Spleen (tissue), 11 donors: ENCODE results near the gene INHBB. TPM values are rescaled to one million over a fixed set of nuclear protein-coding genes. Genes with fewer than 3 reads are reported as not detected.

Experiments used
- DNase-seq: peaks from one replicate; pipeline ENCODE4 v3.0.0-alpha.2; 2020
- H3K27ac ChIP-seq, 8 donors: fragments of 200-600 bp; sonication (generic) in 7 of 8; 1 replicate in 4 of 8; 2 replicates in 4 of 8; pipeline versions ENCODE4 v1.5.0 to v1.8.0; 2016 to 2021; ENCODE audit warnings: inconsistent platforms in 4 of 8, mild to moderate bottlenecking in 4 of 8, moderate library complexity in 1 of 8
- H3K27me3 ChIP-seq, 7 donors: fragments of 200-600 bp; sonication (generic) in 6 of 7; replicated peaks in 1 of 7; 1 replicate in 4 of 7; 2 replicates in 3 of 7; pipeline versions ENCODE4 v1.5.0 to v1.8.0; 2016 to 2021; ENCODE audit warnings: inconsistent platforms in 3 of 7, mild to moderate bottlenecking in 1 of 7
- H3K36me3 ChIP-seq, 6 donors: fragments of 200-600 bp; sonication (generic) in 5 of 6; 1 replicate in 4 of 6; 2 replicates in 2 of 6; pipeline versions ENCODE4 v1.5.0 to v1.8.0; 2016 to 2021; ENCODE audit warnings: inconsistent platforms in 2 of 6
- H3K4me1 ChIP-seq, 6 donors: fragments of 200-600 bp; sonication (generic) in 5 of 6; 1 replicate in 3 of 6; 2 replicates in 3 of 6; pipeline versions ENCODE4 v1.5.0 to v1.8.0; 2016 to 2021; ENCODE audit warnings: inconsistent platforms in 3 of 6
- H3K4me3 ChIP-seq, 8 donors: fragments of 200-600 bp; sonication (generic) in 7 of 8; 1 replicate in 4 of 8; 2 replicates in 4 of 8; pipeline versions ENCODE4 v1.5.0 to v1.8.0; 2016 to 2021; ENCODE audit warnings: inconsistent platforms in 4 of 8, mild to moderate bottlenecking in 4 of 8, moderate library complexity in 2 of 8
- H3K9me3 ChIP-seq, 8 donors: fragments of 200-600 bp; sonication (generic) in 7 of 8; 1 replicate in 4 of 8; 2 replicates in 4 of 8; pipeline versions ENCODE4 v1.5.0 to v1.8.0; 2016 to 2021; ENCODE audit warnings: inconsistent platforms in 4 of 8
- POLR2A ChIP-seq, 3 donors: fragments of 450-650 bp; IDR thresholded peaks; one replicate each; pipeline ENCODE4 v1.5.1; 2017; ENCODE audit warnings: antibody characterized with exemption in 3 of 3, mild to moderate bottlenecking in 1 of 3
- POLR2AphosphoS5 ChIP-seq, 3 donors: sonication (generic); formaldehyde crosslinking; IDR thresholded peaks; one replicate each; pipeline ENCODE4 v1.5.1; 2017; ENCODE audit warnings: antibody characterized with exemption in 3 of 3
- WGBS, 5 donors: extraction: QIAGEN DNeasy Blood & Tissue Kit in 3 of 5; methylation state at CpG; one replicate each; pipeline versions ENCODE4 v1.1.5 to v1.1.7; 2013 to 2018; 5-methylcytosine and 5-hydroxymethylcytosine counted together
- intact Hi-C: fragments of 100-400 bp; cut with DNase I; formaldehyde crosslinking; loops from one replicate; pipeline ENCODE4 v1.15.0; 2023; ENCODE audit warnings: low total_unique reads
- polyA plus RNA-seq, 3 donors: library from polyadenylated mRNA; stranded (reverse); fragments of 200-250 nt; gene quantifications; one replicate each; pipeline ENCODE4 v1.2.1, GENCODE V29; 2013
- total RNA-seq, 7 donors: library from RNA; depleted of rRNA in 3 of 7; stranded (reverse); fragments of >200 nt in 3 of 7; fragmentation: NEBNext Ultra II Directional in 4 of 7; extraction: Animal tissue kit (Norgen Biotek cat#: 25700) in 4 of 7; gene quantifications; one replicate each; pipeline versions ENCODE4 v1.1.0 to v1.2.1, GENCODE V29; 2016 to 2021
- TF ChIP-seq, protein P1 (sequence below), 11 experiments: fragments of 200-600 bp in 7 of 11; fragments of 450-650 bp in 4 of 11; sonication (generic) in 4 of 11; IDR thresholded peaks in 8 of 11; conservative IDR thresholded peaks in 3 of 11; 1 replicate in 7 of 11; 2 replicates in 4 of 11; pipeline versions ENCODE4 v1.4.0 to v1.8.0; 2016 to 2021; ENCODE audit warnings: antibody characterized with exemption in 11 of 11, inconsistent platforms in 4 of 11, mild to moderate bottlenecking in 1 of 11
- donor health status: healthy with polysubstance abuse.
- donor health status: DM: no; HTN: no; CAD: no; lungs with moderate emphysema.
- donor health status: DM: no; HTN: no; CAD: no.
- donor health status: Bipolar disorder and iron deficiency.
- donor health status: healthy.
- donor health status: DM: no; HTN: no; CAD: no.
- donor health status: DM: yes; HTN: yes; CAD: no.

Gene INHBB
- total and polyA plus RNA-seq, 10 donors = 0.26 to 1.5 (median 0.67) TPM

DNA sequence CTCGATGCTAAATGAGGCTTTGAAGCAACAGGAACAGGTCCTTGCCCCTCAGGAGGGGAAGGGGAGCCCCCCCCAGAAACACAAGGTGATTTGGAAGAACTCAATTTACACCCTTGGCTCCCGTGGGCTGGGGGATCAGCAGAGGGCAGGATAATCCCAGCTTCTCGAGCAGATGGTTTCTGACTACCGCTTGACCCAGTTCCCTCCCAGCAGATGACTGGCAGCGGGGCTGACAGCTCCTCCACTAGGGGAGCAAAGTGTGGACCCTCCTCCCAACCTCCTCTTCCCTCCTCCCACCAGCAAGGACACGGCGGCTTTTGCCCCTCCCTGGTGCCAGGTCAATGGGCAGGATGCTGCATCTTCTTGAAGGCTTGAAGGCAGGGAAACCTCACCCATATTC is 3.5 kb upstream of the INHBB start:
- no peak for TF ChIP-seq POLR2AphosphoS5 (IDR thresholded peaks at IDR 0.05)
- TF ChIP-seq POLR2A (IDR thresholded peaks at IDR 0.05) = no peak
- TF ChIP-seq, protein P1, sequence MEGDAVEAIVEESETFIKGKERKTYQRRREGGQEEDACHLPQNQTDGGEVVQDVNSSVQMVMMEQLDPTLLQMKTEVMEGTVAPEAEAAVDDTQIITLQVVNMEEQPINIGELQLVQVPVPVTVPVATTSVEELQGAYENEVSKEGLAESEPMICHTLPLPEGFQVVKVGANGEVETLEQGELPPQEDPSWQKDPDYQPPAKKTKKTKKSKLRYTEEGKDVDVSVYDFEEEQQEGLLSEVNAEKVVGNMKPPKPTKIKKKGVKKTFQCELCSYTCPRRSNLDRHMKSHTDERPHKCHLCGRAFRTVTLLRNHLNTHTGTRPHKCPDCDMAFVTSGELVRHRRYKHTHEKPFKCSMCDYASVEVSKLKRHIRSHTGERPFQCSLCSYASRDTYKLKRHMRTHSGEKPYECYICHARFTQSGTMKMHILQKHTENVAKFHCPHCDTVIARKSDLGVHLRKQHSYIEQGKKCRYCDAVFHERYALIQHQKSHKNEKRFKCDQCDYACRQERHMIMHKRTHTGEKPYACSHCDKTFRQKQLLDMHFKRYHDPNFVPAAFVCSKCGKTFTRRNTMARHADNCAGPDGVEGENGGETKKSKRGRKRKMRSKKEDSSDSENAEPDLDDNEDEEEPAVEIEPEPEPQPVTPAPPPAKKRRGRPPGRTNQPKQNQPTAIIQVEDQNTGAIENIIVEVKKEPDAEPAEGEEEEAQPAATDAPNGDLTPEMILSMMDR (IDR thresholded peaks at IDR 0.05 in 8 of 11, conservative IDR thresholded peaks at IDR 0.05 in 3 of 11) = no peak
- Histone ChIP-seq H3K27ac (peak overlapping the region in 1 of 8 donors; percentile 28), H3K27me3 (peaks cover 3 to 96% (median 78%) of the 10 kb centered on the region in 7 donors), H3K36me3 (no peaks in the 10 kb centered on the region), H3K4me1 (peaks cover 26 to 69% (median 45%) of the 10 kb centered on the region in 6 donors), H3K9me3 (no peaks in the 10 kb centered on the region), H3K4me3 (no peak overlapping the region)
- intact Hi-C loops = loop anchor here (5.0 kb wide), 1 partner anchor 335 kb away; no protein-coding TSS in a partner anchor
- no peak for DNase-seq
- WGBS, 5 donors = 26 to 58% (median 34%) methylated on average over 7 of the region's 7 CpGs

DNA sequence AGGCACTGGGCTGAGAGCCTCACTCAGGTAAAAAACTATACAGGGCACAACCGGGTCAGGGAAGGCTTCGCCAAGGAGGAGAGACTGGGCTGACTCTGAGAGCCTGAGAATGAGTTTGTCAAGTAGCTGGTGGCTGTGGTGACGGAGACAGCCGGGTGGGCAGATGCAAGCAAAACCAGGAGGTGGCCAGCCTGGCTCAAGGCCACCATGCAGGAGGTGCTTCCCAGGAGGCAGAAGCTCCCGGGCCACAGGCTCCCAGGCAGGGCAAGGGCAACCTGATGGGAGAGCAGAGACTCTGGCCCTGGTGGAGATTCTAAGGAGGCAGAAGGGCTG is 2.9 kb upstream of the INHBB start:
- no peaks in the 10 kb centered on the region for H3K36me3 ChIP-seq
- H3K9me3 ChIP-seq = no peaks in the 10 kb centered on the region
- peak overlapping the region in 4 of 8 donors; percentile 3 to 80 (median 32) for H3K4me3 ChIP-seq
- no peak overlapping the region for H3K27ac ChIP-seq
- TF ChIP-seq POLR2A (IDR thresholded peaks at IDR 0.05) (no peak), POLR2AphosphoS5 (IDR thresholded peaks at IDR 0.05) (no peak)
- TF ChIP-seq, protein P1 (IDR thresholded peaks at IDR 0.05 in 8 of 11, conservative IDR thresholded peaks at IDR 0.05 in 3 of 11) = no peak
- peaks cover 28 to 75% (median 50%) of the 10 kb centered on the region in 6 donors for H3K4me1 ChIP-seq
- H3K27me3 ChIP-seq = peaks cover 3 to 98% (median 82%) of the 10 kb centered on the region in 7 donors
- intact Hi-C loops = loop anchor here (5.0 kb wide), 1 partner anchor 334 kb away; no protein-coding TSS in a partner anchor
- 23 to 39% (median 28%) methylated on average over 5 of the region's 5 CpGs for WGBS, 5 donors
- no peak for DNase-seq

DNA sequence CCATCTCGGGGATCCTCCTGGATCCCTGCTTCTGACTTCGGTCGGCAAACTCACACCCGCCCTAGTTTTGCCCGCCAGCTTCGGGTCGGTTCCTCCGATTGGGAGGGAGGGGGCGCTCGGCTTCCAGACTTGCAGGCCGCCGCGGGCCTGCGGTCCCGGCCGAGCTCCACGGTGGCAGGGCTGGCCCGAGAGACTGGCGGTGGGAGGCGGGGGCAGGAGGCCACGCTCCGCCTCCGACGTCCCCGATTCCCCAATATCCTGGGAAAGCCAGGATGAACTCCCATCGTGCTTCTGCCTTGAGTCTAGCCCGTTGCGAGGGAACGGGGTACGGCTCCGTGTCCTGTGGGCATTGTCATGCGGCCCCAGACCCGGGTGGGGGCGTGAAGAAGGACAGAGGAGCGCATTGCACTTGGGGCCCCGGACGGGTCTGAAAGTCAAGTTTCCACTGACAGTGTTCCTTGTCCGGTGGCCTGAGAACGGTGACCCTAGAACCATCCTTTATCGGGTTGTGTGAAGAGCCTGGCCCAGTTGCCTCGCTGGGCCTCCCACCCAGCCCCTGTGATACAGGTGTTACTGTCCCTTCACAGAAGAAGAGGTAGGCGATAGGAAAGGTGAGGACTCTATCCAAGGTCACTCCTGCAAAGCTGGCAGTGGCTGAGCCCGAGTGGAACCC is 2.4 kb upstream of the INHBB start:
- peak; percentile 94 for DNase-seq
- Histone ChIP-seq H3K9me3 (no peaks in the 10 kb centered on the region), H3K27me3 (peaks cover 3 to 99% (median 82%) of the 10 kb centered on the region in 7 donors), H3K4me1 (peaks cover 28 to 72% (median 50%) of the 10 kb centered on the region in 6 donors), H3K27ac (no peak overlapping the region), H3K4me3 (peak overlapping the region in 5 of 8 donors; percentile 3 to 80 (median 9)), H3K36me3 (no peaks in the 10 kb centered on the region)
- intact Hi-C loops = loop anchor here (5.0 kb wide), 1 partner anchor 334 kb away; no protein-coding TSS in a partner anchor
- TF ChIP-seq POLR2A (IDR thresholded peaks at IDR 0.05) (no peak), POLR2AphosphoS5 (IDR thresholded peaks at IDR 0.05) (peak in 2 of 3 donors; percentile 29 to 69)
- TF ChIP-seq, protein P1 (IDR thresholded peaks at IDR 0.05 in 8 of 11, conservative IDR thresholded peaks at IDR 0.05 in 3 of 11) = peak; percentile 36 to 88 (median 73)
- WGBS, 5 donors = 4 to 11% (median 4%) methylated on average over 8 to 43 of the region's 43 CpGs
